HG02642 (cell line): ENCODE results near the gene COL23A1.

Experiments
- ATAC-seq: cut with Tn5 transposase; IDR thresholded peaks from one replicate; pipeline ENCODE4 v1.9.1; 2021; ENCODE audit warnings: mild to moderate bottlenecking; ENCODE audit not compliant: unreplicated experiment, poor library complexity

Gene COL23A1

GRCh38 chr5:178589180-178590140 lies 733 bp downstream of the COL23A1 start:
- no peak for ATAC-seq

GRCh38 chr5:178588769-178589168 lies 1.4 kb downstream of the COL23A1 start:
- ATAC-seq = no peak

- ATAC-seq = no peak
Observed at GRCh38 chr5:178587763-178588611, 2.2 kb downstream of the COL23A1 start.

- ATAC-seq = no peak
Observed at GRCh38 chr5:178586396-178586795, 3.8 kb downstream of the COL23A1 start.

GRCh38 chr5:178585421-178585820 lies 4.8 kb downstream of the COL23A1 start:
- ATAC-seq = peak; percentile 75

- ATAC-seq = no peak
Observed at GRCh38 chr5:178583279-178583678, 6.9 kb downstream of the COL23A1 start.

- no peak for ATAC-seq
Observed at GRCh38 chr5:178582291-178582690, 7.9 kb downstream of the COL23A1 start.

- ATAC-seq = no peak
Observed at GRCh38 chr5:178581621-178582020, 8.6 kb downstream of the COL23A1 start.

- ATAC-seq = no peak
Observed at GRCh38 chr5:178580271-178580955, 9.8 kb downstream of the COL23A1 start.

GRCh38 chr5:178577944-178578343 lies 12.2 kb downstream of the COL23A1 start:
- ATAC-seq = no peak

GRCh38 chr5:178577376-178577839 lies 12.8 kb downstream of the COL23A1 start:
- no peak for ATAC-seq

GRCh38 chr5:178576591-178577351 lies 13.4 kb downstream of the COL23A1 start:
- ATAC-seq = no peak

GRCh38 chr5:178573216-178573615 lies 17.0 kb downstream of the COL23A1 start:
- no peak for ATAC-seq

GRCh38 chr5:178572617-178573016 lies 17.6 kb downstream of the COL23A1 start:
- no peak for ATAC-seq

GRCh38 chr5:178569485-178569884 lies 20.7 kb downstream of the COL23A1 start:
- no peak for ATAC-seq

GRCh38 chr5:178564811-178565550 lies 25.2 kb downstream of the COL23A1 start:
- ATAC-seq = no peak

- ATAC-seq = no peak
Observed at GRCh38 chr5:178564397-178564796, 25.8 kb downstream of the COL23A1 start.

- ATAC-seq = no peak
Observed at GRCh38 chr5:178563621-178564020, 26.6 kb downstream of the COL23A1 start.

- no peak for ATAC-seq
Observed at GRCh38 chr5:178561746-178562264, 28.4 kb downstream of the COL23A1 start.
